Progenitor cell of endocrine pancreas (in vitro differentiated cells): ENCODE results near the gene DNAI1. TPM values are rescaled to one million over a fixed set of nuclear protein-coding genes. Genes with fewer than 3 reads are reported as not detected.

Experiments used
- DNase-seq: peaks from one replicate; pipeline ENCODE4 v3.0.0; 2021; ENCODE audit warnings: low spot score; ENCODE audit not compliant: unreplicated experiment
- H3K27ac Mint-ChIP-seq: 2 replicates; pipeline ENCODE4 v1.8.0; 2021; ENCODE audit warnings: mild to moderate bottlenecking, moderate library complexity, mixed read lengths
- H3K27me3 Mint-ChIP-seq: 2 replicates; pipeline ENCODE4 v1.8.0; 2021; ENCODE audit warnings: mixed read lengths
- H3K36me3 Mint-ChIP-seq: 2 replicates; pipeline ENCODE4 v1.8.0; 2022; ENCODE audit warnings: mixed read lengths; ENCODE audit not compliant: insufficient read depth
- H3K4me1 Mint-ChIP-seq: 2 replicates; pipeline ENCODE4 v1.8.0; 2021; ENCODE audit warnings: low read depth, mixed read lengths
- H3K4me3 Mint-ChIP-seq: 2 replicates; pipeline ENCODE4 v1.8.0; 2021; ENCODE audit warnings: low read depth, mild to moderate bottlenecking, moderate library complexity, mixed read lengths
- H3K9me3 Mint-ChIP-seq: 2 replicates; pipeline ENCODE4 v1.8.0; 2021; ENCODE audit warnings: low read depth, mixed read lengths
- CTCF ChIP-seq: fragments of 200-600 bp; sonication (generic); IDR thresholded peaks from one replicate; pipeline ENCODE4 v1.5.0; 2021; ENCODE audit warnings: antibody characterized with exemption, mild to moderate bottlenecking; ENCODE audit not compliant: unreplicated experiment
- total RNA-seq: library from RNA; stranded (reverse); gene quantifications from 2 replicates; pipeline ENCODE4 v1.2.1, GENCODE V29; 2021

DNAI1 gene
- total RNA-seq, 1 donor from 2014 or later, result 1.2 TPM

- Mint-ChIP-seq H3K36me3 (no peaks in the 10 kb centered on the region), H3K4me3 (no peak overlapping the region), H3K9me3 (no peaks in the 10 kb centered on the region), H3K27ac (no peak overlapping the region), H3K4me1 (no peaks in the 10 kb centered on the region), H3K27me3 (peaks cover 41% of the 10 kb centered on the region)
- no peak for DNase-seq
- TF ChIP-seq CTCF, result no peak
These were observed 37.6 kb downstream of the DNAI1 start for GRCh38 chr9:34496149-34496712.

GRCh38 chr9:34498553-34498952, 39.9 kb downstream of the DNAI1 start:
- Mint-ChIP-seq H3K27me3 (peaks cover 36% of the 10 kb centered on the region), H3K36me3 (no peaks in the 10 kb centered on the region), H3K27ac (no peak overlapping the region), H3K9me3 (no peaks in the 10 kb centered on the region), H3K4me1 (no peaks in the 10 kb centered on the region), H3K4me3 (no peak overlapping the region)
- no peak for TF ChIP-seq CTCF
- DNase-seq, result no peak

GRCh38 chr9:34499076-34499475, 40.5 kb downstream of the DNAI1 start:
- TF ChIP-seq CTCF, result no peak
- no peak for DNase-seq
- peaks cover 38% of the 10 kb centered on the region for H3K27me3 Mint-ChIP-seq
- H3K9me3 Mint-ChIP-seq, result no peaks in the 10 kb centered on the region
- no peaks in the 10 kb centered on the region for H3K4me1 Mint-ChIP-seq
- no peak overlapping the region for H3K4me3 Mint-ChIP-seq
- no peak overlapping the region for H3K27ac Mint-ChIP-seq
- no peaks in the 10 kb centered on the region for H3K36me3 Mint-ChIP-seq

GRCh38 chr9:34500623-34501267, 42.1 kb downstream of the DNAI1 start:
- Mint-ChIP-seq H3K4me1 (no peaks in the 10 kb centered on the region), H3K36me3 (no peaks in the 10 kb centered on the region), H3K27me3 (peaks cover 51% of the 10 kb centered on the region), H3K9me3 (no peaks in the 10 kb centered on the region), H3K27ac (no peak overlapping the region), H3K4me3 (no peak overlapping the region)
- TF ChIP-seq CTCF, result peak; percentile 98
- DNase-seq, result peak; percentile 61

- no peak overlapping the region for H3K4me3 Mint-ChIP-seq
- H3K27me3 Mint-ChIP-seq, result peaks cover 51% of the 10 kb centered on the region
- H3K9me3 Mint-ChIP-seq, result no peaks in the 10 kb centered on the region
- DNase-seq, result no peak
- H3K36me3 Mint-ChIP-seq, result no peaks in the 10 kb centered on the region
- H3K27ac Mint-ChIP-seq, result no peak overlapping the region
- TF ChIP-seq CTCF, result no peak
- no peaks in the 10 kb centered on the region for H3K4me1 Mint-ChIP-seq
These were observed 42.8 kb downstream of the DNAI1 start for GRCh38 chr9:34501372-34501771.
